Lower leg skin (tissue), 3 donors: ENCODE results near the gene NF1.

Source experiments
- POLR2A ChIP-seq, 2 donors: fragments of 450-650 bp; IDR thresholded peaks; one replicate each; pipeline ENCODE4 v1.6.1; 2016 to 2017; ENCODE audit warnings: antibody characterized with exemption in 2 of 2, mild to moderate bottlenecking in 1 of 2, moderate library complexity in 1 of 2
- TF ChIP-seq, protein P1 (sequence below), 3 donors: fragments of 450-650 bp; IDR thresholded peaks; one replicate each; pipeline ENCODE4 v1.5.1; 2016; ENCODE audit warnings: antibody characterized with exemption in 3 of 3, mild to moderate bottlenecking in 3 of 3, moderate library complexity in 2 of 3

DNA sequence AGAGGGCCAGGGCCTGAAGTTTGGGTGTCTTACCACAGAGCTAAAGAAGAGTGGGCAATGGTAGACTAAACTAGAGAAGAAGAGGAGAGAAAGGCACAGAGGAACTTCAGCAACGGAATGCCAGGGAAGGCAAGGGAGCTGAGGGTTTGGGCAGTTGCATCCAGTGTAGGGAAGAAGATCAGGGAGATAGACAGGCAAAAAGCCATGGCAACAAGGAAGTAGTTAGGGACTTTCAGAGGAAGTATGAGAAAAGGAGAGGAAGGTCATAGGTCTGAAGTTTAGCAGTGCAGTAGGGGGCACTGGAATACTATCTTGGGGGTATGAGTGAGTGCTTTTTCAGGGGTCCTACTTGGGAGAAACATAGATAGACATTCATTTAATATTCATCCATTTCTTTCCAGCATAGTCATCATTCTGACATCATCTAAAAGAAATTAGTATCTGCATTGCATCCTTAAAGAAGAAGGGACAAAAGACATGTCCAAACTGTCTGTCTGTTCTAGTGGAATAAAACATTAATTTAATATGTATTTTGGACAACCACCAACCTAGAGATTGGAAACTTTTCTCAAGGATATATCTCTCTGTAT is 2.2 kb upstream of the NF1 start:
- TF ChIP-seq, protein P1, sequence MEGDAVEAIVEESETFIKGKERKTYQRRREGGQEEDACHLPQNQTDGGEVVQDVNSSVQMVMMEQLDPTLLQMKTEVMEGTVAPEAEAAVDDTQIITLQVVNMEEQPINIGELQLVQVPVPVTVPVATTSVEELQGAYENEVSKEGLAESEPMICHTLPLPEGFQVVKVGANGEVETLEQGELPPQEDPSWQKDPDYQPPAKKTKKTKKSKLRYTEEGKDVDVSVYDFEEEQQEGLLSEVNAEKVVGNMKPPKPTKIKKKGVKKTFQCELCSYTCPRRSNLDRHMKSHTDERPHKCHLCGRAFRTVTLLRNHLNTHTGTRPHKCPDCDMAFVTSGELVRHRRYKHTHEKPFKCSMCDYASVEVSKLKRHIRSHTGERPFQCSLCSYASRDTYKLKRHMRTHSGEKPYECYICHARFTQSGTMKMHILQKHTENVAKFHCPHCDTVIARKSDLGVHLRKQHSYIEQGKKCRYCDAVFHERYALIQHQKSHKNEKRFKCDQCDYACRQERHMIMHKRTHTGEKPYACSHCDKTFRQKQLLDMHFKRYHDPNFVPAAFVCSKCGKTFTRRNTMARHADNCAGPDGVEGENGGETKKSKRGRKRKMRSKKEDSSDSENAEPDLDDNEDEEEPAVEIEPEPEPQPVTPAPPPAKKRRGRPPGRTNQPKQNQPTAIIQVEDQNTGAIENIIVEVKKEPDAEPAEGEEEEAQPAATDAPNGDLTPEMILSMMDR (IDR thresholded peaks at IDR 0.05), result no peak
- TF ChIP-seq POLR2A (IDR thresholded peaks at IDR 0.05), result no peak
